ENCODE data around the gene PRKAG3. TPM values are rescaled to one million over a fixed set of nuclear protein-coding genes. Genes with fewer than 3 reads are reported as not detected.

The PRKAG3 gene
- total RNA-seq, 1 donor from 2014 or later = not detected

DNA sequence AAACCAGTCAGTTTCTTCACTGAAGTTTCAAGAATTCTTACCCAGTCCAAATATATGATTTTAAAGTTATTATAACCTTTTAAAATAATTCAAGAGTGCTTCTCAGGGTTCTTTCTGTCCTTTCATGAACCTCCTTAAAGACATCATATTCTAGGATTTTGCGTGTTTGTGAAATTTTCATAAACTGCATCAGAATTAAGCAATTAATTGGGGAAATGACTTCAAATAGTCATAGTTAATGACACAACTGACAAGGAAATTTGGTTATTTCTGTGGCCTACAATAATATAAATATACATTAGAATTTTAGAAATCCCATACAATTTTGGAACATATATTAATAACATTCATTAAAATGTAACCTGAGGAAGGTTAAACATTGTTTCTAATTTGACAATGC, 39.2 kb downstream of the PRKAG3 start:
- Mint-ChIP-seq H3K36me3 (ENCODE audit: low read depth) (no peaks in the 10 kb centered on the region), H3K4me3 (no peak overlapping the region), H3K27ac (no peak overlapping the region), H3K4me1 (no peaks in the 10 kb centered on the region), H3K27me3 (peaks cover 25% of the 10 kb centered on the region), H3K9me3 (peaks cover 3% of the 10 kb centered on the region)
- ATAC-seq (ENCODE audit: low read depth) (no peak), DNase-seq (no peak)
- TF ChIP-seq, protein P1, sequence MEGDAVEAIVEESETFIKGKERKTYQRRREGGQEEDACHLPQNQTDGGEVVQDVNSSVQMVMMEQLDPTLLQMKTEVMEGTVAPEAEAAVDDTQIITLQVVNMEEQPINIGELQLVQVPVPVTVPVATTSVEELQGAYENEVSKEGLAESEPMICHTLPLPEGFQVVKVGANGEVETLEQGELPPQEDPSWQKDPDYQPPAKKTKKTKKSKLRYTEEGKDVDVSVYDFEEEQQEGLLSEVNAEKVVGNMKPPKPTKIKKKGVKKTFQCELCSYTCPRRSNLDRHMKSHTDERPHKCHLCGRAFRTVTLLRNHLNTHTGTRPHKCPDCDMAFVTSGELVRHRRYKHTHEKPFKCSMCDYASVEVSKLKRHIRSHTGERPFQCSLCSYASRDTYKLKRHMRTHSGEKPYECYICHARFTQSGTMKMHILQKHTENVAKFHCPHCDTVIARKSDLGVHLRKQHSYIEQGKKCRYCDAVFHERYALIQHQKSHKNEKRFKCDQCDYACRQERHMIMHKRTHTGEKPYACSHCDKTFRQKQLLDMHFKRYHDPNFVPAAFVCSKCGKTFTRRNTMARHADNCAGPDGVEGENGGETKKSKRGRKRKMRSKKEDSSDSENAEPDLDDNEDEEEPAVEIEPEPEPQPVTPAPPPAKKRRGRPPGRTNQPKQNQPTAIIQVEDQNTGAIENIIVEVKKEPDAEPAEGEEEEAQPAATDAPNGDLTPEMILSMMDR (IDR thresholded peaks at IDR 0.05) = no peak
- intact Hi-C loops (cut with micrococcal nuclease) = no loop called here
- ChIA-PET POLR2A (no interaction called here), CTCF (no interaction called here)

DNA sequence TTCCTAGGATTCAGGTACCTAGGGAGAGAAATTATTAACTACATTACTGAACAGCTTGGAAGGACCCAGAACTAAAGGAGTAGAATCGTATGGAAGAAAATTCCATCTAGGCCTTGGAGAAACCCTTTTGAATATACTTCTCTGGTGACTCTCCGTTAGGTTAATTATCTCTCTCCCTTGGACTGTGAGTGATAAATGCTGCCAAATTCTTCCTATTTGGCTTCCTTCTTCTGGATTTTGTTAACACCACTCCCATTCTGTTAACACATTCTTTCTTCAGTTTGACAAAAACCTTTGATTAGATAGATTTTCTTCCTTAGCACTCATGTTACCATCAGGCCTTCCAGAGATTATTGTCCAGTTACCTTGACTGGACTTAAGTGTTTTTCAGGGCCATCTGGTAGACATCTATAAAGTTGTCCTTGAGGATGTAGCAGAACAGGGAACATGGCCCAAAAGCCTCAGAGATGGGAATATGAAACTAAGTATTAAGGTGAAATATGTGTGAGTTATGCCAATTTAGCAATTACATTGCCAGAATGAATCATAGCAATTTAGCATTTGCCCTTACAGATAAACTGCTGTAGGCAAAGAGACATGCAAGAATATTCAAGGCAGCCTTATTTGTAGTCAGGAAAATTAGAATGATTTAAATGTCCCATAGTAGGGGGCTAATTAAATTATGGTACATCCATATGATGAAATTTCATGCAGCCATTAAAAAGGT, 42.9 kb downstream of the PRKAG3 start:
- Mint-ChIP-seq H3K4me3 (no peak overlapping the region), H3K27ac (no peak overlapping the region), H3K36me3 (ENCODE audit: low read depth) (no peaks in the 10 kb centered on the region), H3K4me1 (no peaks in the 10 kb centered on the region), H3K9me3 (peaks cover 3% of the 10 kb centered on the region), H3K27me3 (peaks cover 35% of the 10 kb centered on the region)
- POLR2A ChIA-PET = no interaction called here
- no peak for DNase-seq
- TF ChIP-seq, protein P1 (IDR thresholded peaks at IDR 0.05) = no peak
- CTCF ChIA-PET = no interaction called here
- no peak for ATAC-seq (ENCODE audit: low read depth)
- intact Hi-C loops (cut with micrococcal nuclease) = loop anchor here (5.0 kb wide), 1 partner anchor 534 kb away; no protein-coding TSS in a partner anchor

DNA sequence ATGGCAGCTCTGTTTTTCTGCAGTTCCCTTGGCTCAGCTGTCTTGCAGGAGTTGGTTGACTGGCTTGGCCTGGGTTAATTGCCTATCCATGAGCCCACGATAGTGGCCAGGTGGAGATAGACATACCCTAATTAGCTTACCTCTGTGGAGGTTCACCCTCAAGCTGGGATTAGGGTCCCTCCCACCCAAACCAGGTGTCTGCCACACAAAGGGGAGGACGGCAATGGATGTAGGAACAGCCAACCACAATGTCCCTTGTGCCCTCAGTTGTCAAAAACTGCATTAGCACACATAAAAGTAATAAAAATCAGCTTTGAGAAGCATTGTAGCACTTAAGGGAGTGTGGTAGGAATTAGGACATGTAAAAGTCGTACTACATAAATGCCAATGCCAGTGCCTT, 45.5 kb downstream of the PRKAG3 start:
- H3K4me3 Mint-ChIP-seq = no peak overlapping the region
- no peak for ATAC-seq (ENCODE audit: low read depth)
- H3K9me3 Mint-ChIP-seq = peaks cover 3% of the 10 kb centered on the region
- peaks cover 42% of the 10 kb centered on the region for H3K27me3 Mint-ChIP-seq
- TF ChIP-seq, protein P1 (IDR thresholded peaks at IDR 0.05) = no peak
- ChIA-PET POLR2A (no interaction called here), CTCF (no interaction called here)
- intact Hi-C loops (cut with micrococcal nuclease) = loop anchor here (5.0 kb wide), 1 partner anchor 536 kb away; no protein-coding TSS in a partner anchor
- peaks cover 3% of the 10 kb centered on the region for H3K4me1 Mint-ChIP-seq
- H3K27ac Mint-ChIP-seq = no peak overlapping the region
- no peaks in the 10 kb centered on the region for H3K36me3 Mint-ChIP-seq (ENCODE audit: low read depth)
- DNase-seq = no peak

DNA sequence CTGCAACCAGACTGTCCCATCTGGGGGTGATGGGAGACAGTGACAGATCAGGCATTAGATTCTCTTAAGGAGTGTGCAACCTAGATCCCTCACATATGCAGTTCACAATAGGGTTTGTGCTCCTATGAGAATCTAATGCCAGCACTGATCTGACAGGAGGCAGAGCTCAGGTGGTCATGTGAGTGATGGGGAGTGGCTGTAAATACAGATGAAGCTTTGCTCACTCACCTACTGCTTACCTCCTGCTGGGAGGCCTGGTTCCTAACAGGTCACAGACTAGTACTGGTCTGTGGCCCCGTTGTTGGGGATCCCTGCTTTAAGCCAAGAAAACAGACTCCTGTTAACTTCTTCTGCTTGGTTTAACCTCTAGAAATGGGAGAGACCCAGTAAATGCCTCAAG, 46.5 kb downstream of the PRKAG3 start:
- TF ChIP-seq, protein P1 (IDR thresholded peaks at IDR 0.05) = no peak

DNA sequence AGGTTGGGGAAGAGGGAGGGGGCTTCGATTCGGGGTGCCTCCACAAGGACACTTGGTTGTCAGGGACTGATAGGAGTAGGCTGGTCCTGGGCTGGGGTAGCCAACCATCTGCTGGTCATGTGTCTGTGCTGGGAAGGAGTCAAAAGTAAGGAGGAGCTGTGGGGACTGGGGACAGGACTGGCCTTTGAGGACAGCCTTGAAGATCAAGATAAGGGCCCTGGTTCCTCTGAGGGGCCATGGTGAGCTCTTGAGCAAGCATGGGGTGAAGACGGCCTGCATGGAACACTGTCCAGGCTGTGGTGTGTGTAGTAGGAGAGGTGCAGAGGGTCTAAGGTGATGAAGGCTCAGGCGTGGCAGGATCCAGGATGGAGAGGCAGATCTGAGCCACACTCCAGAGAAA, 47.9 kb downstream of the PRKAG3 start:
- ATAC-seq (ENCODE audit: low read depth) = no peak

More for the DNA sequence above, 46.5 kb downstream of the PRKAG3 start:
- ATAC-seq (ENCODE audit: low read depth) = no peak
- peaks cover 3% of the 10 kb centered on the region for H3K4me1 Mint-ChIP-seq
- H3K4me3 Mint-ChIP-seq = no peak overlapping the region
- H3K36me3 Mint-ChIP-seq (ENCODE audit: low read depth) = no peaks in the 10 kb centered on the region
- H3K9me3 Mint-ChIP-seq = peaks cover 3% of the 10 kb centered on the region
- H3K27ac Mint-ChIP-seq = no peak overlapping the region
- intact Hi-C loops (cut with micrococcal nuclease) = loop anchor here (5.0 kb wide), 1 partner anchor 537 kb away; no protein-coding TSS in a partner anchor
- peaks cover 50% of the 10 kb centered on the region for H3K27me3 Mint-ChIP-seq
- ChIA-PET CTCF (no interaction called here), POLR2A (interaction anchor here (0.6 kb wide), 1 partner anchor 300 kb away, joined by 3 read pairs; no protein-coding TSS in a partner anchor)
- no peak for DNase-seq

More for the DNA sequence above, 47.9 kb downstream of the PRKAG3 start:
- ChIA-PET POLR2A (no interaction called here), CTCF (no interaction called here)
- no peak for DNase-seq
- H3K27me3 Mint-ChIP-seq = peaks cover 62% of the 10 kb centered on the region
- no peak overlapping the region for H3K4me3 Mint-ChIP-seq
- H3K4me1 Mint-ChIP-seq = peaks cover 3% of the 10 kb centered on the region
- H3K27ac Mint-ChIP-seq = no peak overlapping the region
- intact Hi-C loops (cut with micrococcal nuclease) = no loop called here
- TF ChIP-seq, protein P1 (IDR thresholded peaks at IDR 0.05) = no peak
- H3K9me3 Mint-ChIP-seq = peaks cover 3% of the 10 kb centered on the region
- H3K36me3 Mint-ChIP-seq (ENCODE audit: low read depth) = no peaks in the 10 kb centered on the region
